CD4-positive, alpha-beta T cell treated with Interleukin-1 beta for 1 hour (primary cell): ENCODE data around the gene ADCY10.
"Not testable (repeated sequence)": the region's sequence is repeated elsewhere in the genome, so short reads cannot be mapped to it uniquely, and the experiment has no call there.

Source experiments
- DNase-seq, 2 donors: peaks; one replicate each; pipeline ENCODE4 v3.0.0-alpha.2; 2020 to 2022

The ADCY10 gene

GRCh38 chr1:167808104-167808503 is 105.8 kb downstream of the ADCY10 start:
- no peak for DNase-seq

GRCh38 chr1:167806676-167807075 is 107.3 kb downstream of the ADCY10 start:
- not testable (repeated sequence) for DNase-seq

- DNase-seq = not testable (repeated sequence)
Observed at GRCh38 chr1:167806235-167806634, 107.7 kb downstream of the ADCY10 start.

GRCh38 chr1:167805041-167805556 is 108.8 kb downstream of the ADCY10 start:
- peak in 1 of 2 donors; percentile 41 for DNase-seq

- peak; percentile 84 to 87 for DNase-seq
Observed at GRCh38 chr1:167803358-167804207, 110.4 kb downstream of the ADCY10 start.

- DNase-seq = no peak
Observed at GRCh38 chr1:167802235-167802634, 111.7 kb downstream of the ADCY10 start.

- DNase-seq = no peak
Observed at GRCh38 chr1:167800251-167800650, 113.7 kb downstream of the ADCY10 start.

- no peak for DNase-seq
Observed at GRCh38 chr1:167799747-167800146, 114.2 kb downstream of the ADCY10 start.

GRCh38 chr1:167798952-167799351 is 115.0 kb downstream of the ADCY10 start:
- no peak for DNase-seq

GRCh38 chr1:167797015-167797414 is 116.9 kb downstream of the ADCY10 start:
- peak in 1 of 2 donors; percentile 24 for DNase-seq

GRCh38 chr1:167795810-167796740 is 117.9 kb downstream of the ADCY10 start:
- no peak for DNase-seq

- no peak for DNase-seq
Observed at GRCh38 chr1:167794043-167794442, 119.9 kb downstream of the ADCY10 start.

- no peak for DNase-seq
Observed at GRCh38 chr1:167792188-167792565, 121.8 kb downstream of the ADCY10 start.

GRCh38 chr1:167791281-167792187 is 122.4 kb downstream of the ADCY10 start:
- peak in 1 of 2 donors; percentile 11 for DNase-seq

GRCh38 chr1:167790117-167790516 is 123.8 kb downstream of the ADCY10 start:
- DNase-seq = no peak

- DNase-seq = no peak
Observed at GRCh38 chr1:167789501-167789900, 124.4 kb downstream of the ADCY10 start.

- no peak for DNase-seq
Observed at GRCh38 chr1:167786502-167786901, 127.4 kb downstream of the ADCY10 start.

- DNase-seq = no peak
Observed at GRCh38 chr1:167784876-167785550, 128.9 kb downstream of the ADCY10 start.

- no peak for DNase-seq
Observed at GRCh38 chr1:167782946-167783345, 131.0 kb downstream of the ADCY10 start.

GRCh38 chr1:167781558-167781957 is 132.4 kb downstream of the ADCY10 start:
- no peak for DNase-seq

GRCh38 chr1:167777269-167777650 is 136.7 kb downstream of the ADCY10 start:
- DNase-seq = no peak
